ENCODE data around the gene PELO. TPM values are rescaled to one million over a fixed set of nuclear protein-coding genes. Genes with fewer than 3 reads are reported as not detected.

Gene PELO
- total and polyA plus RNA-seq, 9 of the 15 experiments (the other 6 are each of a cell fraction or from before 2014, with no cell fraction given): 5.8 to 14.6 (median 9.6) TPM

DNA sequence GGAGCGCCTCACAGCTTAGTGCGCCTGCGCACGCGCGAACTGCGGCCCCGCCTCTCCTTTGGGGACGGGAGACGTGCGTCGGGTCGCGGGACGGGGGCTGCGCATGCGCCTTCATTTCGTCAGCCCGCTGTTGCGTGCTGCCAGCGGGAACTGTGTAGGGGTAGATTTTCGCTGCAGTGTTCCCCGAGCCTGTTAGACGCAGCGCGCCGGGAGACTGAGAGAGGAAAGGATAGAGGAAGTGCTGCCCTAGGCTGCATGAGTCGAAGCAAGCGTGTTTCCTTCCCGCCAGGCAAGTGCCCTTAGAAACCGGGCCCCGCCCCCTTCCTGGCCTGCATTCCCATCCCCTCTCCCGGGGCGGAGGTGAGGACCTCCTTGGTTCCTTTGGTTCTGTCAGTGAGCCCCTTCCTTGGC lies 12.3 kb downstream of the PELO start (continued):
- TF ChIP-seq ELK1 (CRISPR knock-in tag; IDR thresholded peaks at IDR 0.05) (no peak), FOSL1 (tag; conservative IDR thresholded peaks at IDR 0.05) (no peak), TAF15 (IDR thresholded peaks at IDR 0.05; ENCODE audit: low read depth, low read length) (no peak), ZNF282 (CRISPR knock-in tag; IDR thresholded peaks at IDR 0.05) (no peak), RBM22 (IDR thresholded peaks at IDR 0.05; ENCODE audit: low read depth, low read length, poor library complexity, severe bottlenecking) (no peak), KLF16 (IDR thresholded peaks at IDR 0.05) (no peak), NFATC3 (IDR thresholded peaks at IDR 0.05) (no peak), ZSCAN32 (CRISPR knock-in tag; IDR thresholded peaks at IDR 0.05) (no peak), ZNF347 (CRISPR knock-in tag; IDR thresholded peaks at IDR 0.05; ENCODE audit: low read depth) (no peak), KLF6 (CRISPR knock-in tag; IDR thresholded peaks at IDR 0.05; ENCODE audit: borderline replicate concordance) (no peak), SOX6 (IDR thresholded peaks at IDR 0.05) (no peak), MCM2 (IDR thresholded peaks at IDR 0.05; ENCODE audit: low read depth) (no peak), JUNB (CRISPR knock-in tag; conservative IDR thresholded peaks at IDR 0.05) (no peak), HDAC2 (IDR thresholded peaks at IDR 0.05) (no peak), MXD1 (CRISPR knock-in tag; IDR thresholded peaks at IDR 0.05; ENCODE audit: borderline replicate concordance, poor library complexity, severe bottlenecking) (no peak), ILK (tag; IDR thresholded peaks at IDR 0.05; ENCODE audit: borderline replicate concordance, low read depth) (no peak), ARID2 (IDR thresholded peaks at IDR 0.05) (no peak), TOE1 (IDR thresholded peaks at IDR 0.05; ENCODE audit: borderline replicate concordance) (no peak), TOE1 (CRISPR knock-in tag; IDR thresholded peaks at IDR 0.05; ENCODE audit: borderline replicate concordance, low read depth) (no peak), HINFP (tag; conservative IDR thresholded peaks at IDR 0.05; ENCODE audit: low read depth) (no peak), HNRNPH1 (optimal IDR thresholded peaks at IDR 0.05; ENCODE audit: low read depth, low read length) (no peak), ZNF507 (tag; conservative IDR thresholded peaks at IDR 0.05) (no peak)
- TF ChIP-seq, protein P1, sequence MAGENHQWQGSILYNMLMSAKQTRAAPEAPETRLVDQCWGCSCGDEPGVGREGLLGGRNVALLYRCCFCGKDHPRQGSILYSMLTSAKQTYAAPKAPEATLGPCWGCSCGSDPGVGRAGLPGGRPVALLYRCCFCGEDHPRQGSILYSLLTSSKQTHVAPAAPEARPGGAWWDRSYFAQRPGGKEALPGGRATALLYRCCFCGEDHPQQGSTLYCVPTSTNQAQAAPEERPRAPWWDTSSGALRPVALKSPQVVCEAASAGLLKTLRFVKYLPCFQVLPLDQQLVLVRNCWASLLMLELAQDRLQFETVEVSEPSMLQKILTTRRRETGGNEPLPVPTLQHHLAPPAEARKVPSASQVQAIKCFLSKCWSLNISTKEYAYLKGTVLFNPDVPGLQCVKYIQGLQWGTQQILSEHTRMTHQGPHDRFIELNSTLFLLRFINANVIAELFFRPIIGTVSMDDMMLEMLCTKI (IDR thresholded peaks at IDR 0.05; ENCODE audit: partially characterized antibody): no peak
